ENCODE results near the gene TTLL11.

- no peak for TF ChIP-seq CTCF (conservative IDR thresholded peaks at IDR 0.05)
- TF ChIP-seq ZFX (IDR thresholded peaks at IDR 0.05) = no peak
These were observed 240.2 kb downstream of the TTLL11 start for GRCh38 chr9:121852651-121853616.

All from C4-2B (cell line).